ENCODE measurements around the gene INSRR.

- no peak for TF ChIP-seq POLR2AphosphoS5 (IDR thresholded peaks at IDR 0.05; ENCODE audit: low read depth, low read length)
- TF ChIP-seq SIN3A (IDR thresholded peaks at IDR 0.05; ENCODE audit: borderline replicate concordance, insufficient read depth, low read length): no peak
- no peak for TF ChIP-seq TAF1 (IDR thresholded peaks at IDR 0.05; ENCODE audit: borderline replicate concordance, insufficient read depth, low read length)
- TF ChIP-seq, protein P1, sequence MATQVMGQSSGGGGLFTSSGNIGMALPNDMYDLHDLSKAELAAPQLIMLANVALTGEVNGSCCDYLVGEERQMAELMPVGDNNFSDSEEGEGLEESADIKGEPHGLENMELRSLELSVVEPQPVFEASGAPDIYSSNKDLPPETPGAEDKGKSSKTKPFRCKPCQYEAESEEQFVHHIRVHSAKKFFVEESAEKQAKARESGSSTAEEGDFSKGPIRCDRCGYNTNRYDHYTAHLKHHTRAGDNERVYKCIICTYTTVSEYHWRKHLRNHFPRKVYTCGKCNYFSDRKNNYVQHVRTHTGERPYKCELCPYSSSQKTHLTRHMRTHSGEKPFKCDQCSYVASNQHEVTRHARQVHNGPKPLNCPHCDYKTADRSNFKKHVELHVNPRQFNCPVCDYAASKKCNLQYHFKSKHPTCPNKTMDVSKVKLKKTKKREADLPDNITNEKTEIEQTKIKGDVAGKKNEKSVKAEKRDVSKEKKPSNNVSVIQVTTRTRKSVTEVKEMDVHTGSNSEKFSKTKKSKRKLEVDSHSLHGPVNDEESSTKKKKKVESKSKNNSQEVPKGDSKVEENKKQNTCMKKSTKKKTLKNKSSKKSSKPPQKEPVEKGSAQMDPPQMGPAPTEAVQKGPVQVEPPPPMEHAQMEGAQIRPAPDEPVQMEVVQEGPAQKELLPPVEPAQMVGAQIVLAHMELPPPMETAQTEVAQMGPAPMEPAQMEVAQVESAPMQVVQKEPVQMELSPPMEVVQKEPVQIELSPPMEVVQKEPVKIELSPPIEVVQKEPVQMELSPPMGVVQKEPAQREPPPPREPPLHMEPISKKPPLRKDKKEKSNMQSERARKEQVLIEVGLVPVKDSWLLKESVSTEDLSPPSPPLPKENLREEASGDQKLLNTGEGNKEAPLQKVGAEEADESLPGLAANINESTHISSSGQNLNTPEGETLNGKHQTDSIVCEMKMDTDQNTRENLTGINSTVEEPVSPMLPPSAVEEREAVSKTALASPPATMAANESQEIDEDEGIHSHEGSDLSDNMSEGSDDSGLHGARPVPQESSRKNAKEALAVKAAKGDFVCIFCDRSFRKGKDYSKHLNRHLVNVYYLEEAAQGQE (IDR thresholded peaks at IDR 0.05; ENCODE audit: insufficient read depth in 1 of 2, low read depth in 2 of 2, low read length in 2 of 2): no peak
Observed at GRCh38 chr1:156905651-156906050, 46.7 kb upstream of the INSRR start.

Measured in PFSK-1 (cell line).